Thymus (tissue), 11 donors: ENCODE measurements around the gene ASMT. TPM values are rescaled to one million over a fixed set of nuclear protein-coding genes. Genes with fewer than 3 reads are reported as not detected.

Experiments
- DNase-seq, 9 donors: peaks; one replicate each; pipeline ENCODE4 v3.0.0-alpha.2; 2013; ENCODE audit warnings: low spot score in 9 of 9, low read depth in 6 of 9, missing footprints in 1 of 9
- H3K27ac ChIP-seq, 2 donors: one replicate each; pipeline ENCODE4 v1.5.1; 2013; ENCODE audit warnings: control low read depth in 1 of 2, low read depth in 1 of 2, low read length in 1 of 2, mild to moderate bottlenecking in 1 of 2, moderate library complexity in 1 of 2
- H3K27me3 ChIP-seq, 2 donors: one replicate each; pipeline ENCODE4 v1.5.1; 2013; ENCODE audit warnings: low read length in 1 of 2; ENCODE audit not compliant: control insufficient read depth in 2 of 2, insufficient read depth in 1 of 2
- H3K36me3 ChIP-seq, 2 donors: one replicate each; pipeline ENCODE4 v1.5.1; 2013; ENCODE audit warnings: low read length in 1 of 2, mild to moderate bottlenecking in 1 of 2, moderate library complexity in 1 of 2; ENCODE audit not compliant: control insufficient read depth in 2 of 2, insufficient read depth in 2 of 2
- H3K4me1 ChIP-seq, 2 donors: one replicate each; pipeline ENCODE4 v1.5.1; 2013; ENCODE audit warnings: low read length in 2 of 2; ENCODE audit not compliant: control insufficient read depth in 2 of 2, insufficient read depth in 2 of 2
- H3K4me3 ChIP-seq, 2 donors: one replicate each; pipeline ENCODE4 v1.5.1; 2013; ENCODE audit warnings: low read length in 2 of 2, control low read depth in 1 of 2, mild to moderate bottlenecking in 1 of 2
- H3K9me3 ChIP-seq, 2 donors: one replicate each; pipeline ENCODE4 v1.5.1; 2013; ENCODE audit warnings: low read length in 1 of 2, mild to moderate bottlenecking in 1 of 2; ENCODE audit not compliant: control insufficient read depth in 2 of 2, insufficient read depth in 1 of 2
- WGBS: extraction: QIAGEN DNeasy Blood & Tissue Kit; methylation state at CpG from one replicate; pipeline ENCODE4 v1.1.7; 2013; 5-methylcytosine and 5-hydroxymethylcytosine counted together
- polyA plus RNA-seq: library from polyadenylated mRNA; stranded (reverse); fragments of 200-250 nt; gene quantifications from one replicate; pipeline ENCODE4 v1.2.3, GENCODE V29; 2013
- total RNA-seq: library from RNA; stranded (reverse); fragments of 120-200 nt; gene quantifications from one replicate; pipeline ENCODE4 v1.2.4, GENCODE V29; 2013
- donor health status: healthy.

Gene ASMT
- total and polyA plus RNA-seq, 2 donors: 0.05 to 0.46 TPM

DNA sequence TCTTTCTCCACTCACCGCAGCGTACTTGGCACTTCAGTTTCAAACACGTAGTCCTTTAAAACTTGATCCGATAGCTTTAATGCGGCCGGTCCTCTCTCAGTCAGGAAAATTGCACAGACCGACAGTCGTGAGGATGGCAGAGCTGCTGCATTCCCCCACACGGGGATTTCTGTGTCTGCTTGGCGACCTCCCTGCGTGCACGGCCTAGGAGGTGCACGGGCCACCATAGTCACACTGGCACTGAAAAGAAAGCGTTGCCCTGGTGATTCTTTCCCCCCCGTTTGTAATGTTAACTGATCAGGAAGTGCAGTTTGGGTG, 13.1 kb upstream of the ASMT start:
- peaks cover 63 to 72% of the 10 kb centered on the region in 2 donors for H3K36me3 ChIP-seq
- H3K4me3 ChIP-seq: no peak overlapping the region
- H3K27me3 ChIP-seq: no peaks in the 10 kb centered on the region
- H3K9me3 ChIP-seq: peaks cover 0 to 3% of the 10 kb centered on the region in 2 donors
- 96% methylated on average over 15 of the region's 15 CpGs for WGBS
- DNase-seq: no peak
- no peak overlapping the region for H3K27ac ChIP-seq
- H3K4me1 ChIP-seq: no peaks in the 10 kb centered on the region

DNA sequence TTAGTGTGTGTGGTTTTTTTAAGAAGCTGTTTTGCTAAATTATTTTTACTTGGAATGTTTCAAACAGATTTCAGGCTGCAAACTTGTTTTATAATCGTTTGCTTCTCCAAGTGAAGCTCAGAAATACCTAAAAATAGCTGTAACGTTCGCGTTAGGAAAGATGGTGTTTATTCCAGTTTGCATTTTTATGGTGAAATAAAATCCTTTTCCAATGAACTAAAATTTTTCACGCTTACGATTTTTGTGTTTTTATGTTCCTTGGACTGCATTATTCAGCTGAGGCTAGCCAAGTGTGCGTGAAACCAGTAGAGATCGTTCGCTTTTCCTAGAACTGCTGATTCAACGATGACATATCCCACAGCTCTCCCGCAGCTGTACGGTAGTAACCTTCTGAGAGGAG, 12.6 kb upstream of the ASMT start:
- Histone ChIP-seq H3K4me1 (no peaks in the 10 kb centered on the region), H3K4me3 (no peak overlapping the region), H3K9me3 (peaks cover 0 to 3% of the 10 kb centered on the region in 2 donors), H3K27me3 (no peaks in the 10 kb centered on the region), H3K27ac (no peak overlapping the region), H3K36me3 (peaks cover 57 to 66% of the 10 kb centered on the region in 2 donors)
- 97% methylated on average over 12 of the region's 12 CpGs for WGBS
- no peak for DNase-seq

DNA sequence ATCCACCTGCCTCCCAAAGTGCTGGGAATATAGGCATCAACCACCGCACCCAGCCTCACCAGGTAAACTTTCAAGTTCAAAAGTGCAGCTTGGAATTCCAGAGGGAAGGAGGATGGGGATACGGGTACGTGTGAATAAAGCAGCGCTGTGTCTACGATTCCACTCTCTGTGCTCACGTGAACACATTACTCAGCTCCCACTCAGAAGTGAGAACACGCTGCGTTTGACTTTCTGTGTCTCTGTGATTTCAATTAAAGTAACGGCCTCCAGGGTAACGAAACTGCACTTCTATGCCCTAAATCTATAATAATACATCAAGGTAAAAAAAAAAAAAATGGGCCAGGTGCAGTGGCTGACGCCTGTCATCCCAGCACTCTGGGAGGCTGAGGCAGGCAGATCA, 8.4 kb upstream of the ASMT start:
- 98% methylated on average over 11 of the region's 11 CpGs for WGBS

DNA sequence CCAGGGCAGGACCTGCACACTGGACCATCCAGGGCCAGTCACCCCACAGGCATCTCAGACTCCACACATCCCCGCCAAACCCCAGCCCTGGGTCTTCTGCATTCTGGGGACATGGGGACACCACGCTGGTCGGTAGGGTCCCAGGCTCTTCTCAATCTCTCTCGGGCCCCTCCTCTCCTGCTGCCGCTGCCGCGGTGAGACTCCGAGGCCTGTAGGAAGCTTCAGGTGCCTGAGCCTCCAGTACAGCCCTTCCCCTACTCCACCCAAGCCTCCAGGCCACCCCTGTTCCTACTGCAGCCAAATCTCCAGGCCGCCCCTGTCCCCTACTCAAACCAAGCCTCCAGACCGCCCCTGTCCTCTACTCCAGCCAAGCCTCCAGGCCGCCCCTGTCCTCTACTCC, 5.5 kb upstream of the ASMT start:
- H3K4me3 ChIP-seq: no peak overlapping the region
- no peaks in the 10 kb centered on the region for H3K9me3 ChIP-seq
- no peaks in the 10 kb centered on the region for H3K27me3 ChIP-seq
- no peak overlapping the region for H3K27ac ChIP-seq
- 94% methylated on average over 10 of the region's 11 CpGs for WGBS
- H3K4me1 ChIP-seq: no peaks in the 10 kb centered on the region
- no peak for DNase-seq
- H3K36me3 ChIP-seq: peaks cover 0 to 3% of the 10 kb centered on the region in 2 donors

More for the DNA sequence above, 8.4 kb upstream of the ASMT start:
- no peak for DNase-seq
- Histone ChIP-seq H3K4me1 (no peaks in the 10 kb centered on the region), H3K9me3 (peaks cover 0 to 1% of the 10 kb centered on the region in 2 donors), H3K4me3 (no peak overlapping the region), H3K36me3 (peaks cover 18 to 24% of the 10 kb centered on the region in 2 donors), H3K27me3 (no peaks in the 10 kb centered on the region), H3K27ac (no peak overlapping the region)

DNA sequence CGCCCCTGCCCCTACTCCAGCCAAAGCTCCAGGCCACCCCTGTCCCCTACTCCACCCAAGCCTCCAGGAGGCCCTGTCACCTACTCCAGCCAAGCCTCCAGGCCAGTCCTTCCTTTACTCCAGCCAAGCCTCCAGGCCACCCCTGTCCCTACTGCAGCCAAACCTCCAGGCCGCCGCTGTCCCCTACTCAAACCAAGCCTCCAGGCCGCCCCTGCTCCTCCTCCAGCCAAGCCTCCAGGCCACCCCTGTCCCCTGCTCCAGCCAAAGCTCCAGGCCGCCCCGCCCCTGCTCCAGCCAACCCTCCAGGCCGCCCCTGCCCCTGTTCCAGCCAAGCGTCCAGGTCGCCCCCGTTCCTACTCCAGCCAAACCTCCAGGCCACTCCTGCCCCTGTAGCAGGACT, 5.1 kb upstream of the ASMT start:
- Histone ChIP-seq H3K27ac (no peak overlapping the region), H3K27me3 (no peaks in the 10 kb centered on the region), H3K9me3 (no peaks in the 10 kb centered on the region), H3K36me3 (peaks cover 0 to 3% of the 10 kb centered on the region in 2 donors), H3K4me1 (no peaks in the 10 kb centered on the region), H3K4me3 (no peak overlapping the region)
- 99% methylated on average over 10 of the region's 10 CpGs for WGBS
- no peak for DNase-seq

DNA sequence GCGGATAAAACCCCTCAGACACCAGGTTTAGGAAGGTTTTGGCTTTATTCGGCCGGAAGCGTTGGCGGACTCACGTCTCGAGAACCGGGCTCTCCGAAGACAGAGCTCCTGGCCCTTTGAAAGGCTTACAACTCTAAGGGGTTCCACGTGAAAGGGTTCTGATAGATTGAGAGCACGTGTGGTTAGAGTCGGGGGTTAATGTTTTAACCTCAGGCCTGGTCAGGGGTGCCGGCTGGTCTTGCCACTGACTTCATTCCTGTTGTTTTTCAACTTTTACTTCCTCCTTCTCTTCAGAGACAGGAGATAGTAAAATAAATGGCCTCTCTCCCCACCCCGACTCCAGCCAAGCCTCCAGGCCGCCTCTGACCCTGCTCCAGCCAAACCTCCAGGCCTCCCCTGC, 4.7 kb upstream of the ASMT start:
- WGBS: 73% methylated on average over 15 of the region's 15 CpGs
- no peak for DNase-seq

DNA sequence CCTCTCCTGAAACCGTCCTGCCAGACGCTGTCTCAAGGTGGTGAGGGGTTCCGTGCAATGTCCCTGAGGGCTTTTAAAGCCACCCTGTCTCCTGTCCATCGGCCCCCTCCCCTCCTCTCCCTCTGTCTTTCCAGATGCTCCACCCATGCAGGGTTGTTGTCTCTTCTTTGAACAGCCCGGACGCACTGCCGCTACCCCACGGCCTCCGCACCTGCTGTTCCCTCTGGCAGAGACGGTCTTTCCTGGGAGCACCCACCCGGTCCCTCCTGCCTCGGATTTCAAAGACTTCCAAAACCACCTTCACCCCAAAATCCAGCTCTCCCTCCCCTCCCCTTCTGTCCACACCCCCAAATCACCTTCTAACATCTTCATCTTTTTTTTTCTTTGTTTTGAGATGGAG, 4.1 kb upstream of the ASMT start:
- Histone ChIP-seq H3K4me1 (no peaks in the 10 kb centered on the region), H3K36me3 (peaks cover 0 to 3% of the 10 kb centered on the region in 2 donors), H3K9me3 (no peaks in the 10 kb centered on the region), H3K27me3 (no peaks in the 10 kb centered on the region), H3K4me3 (no peak overlapping the region), H3K27ac (no peak overlapping the region)
- 90% methylated on average over 12 of the region's 12 CpGs for WGBS
- no peak for DNase-seq

More for the DNA sequence above, 4.7 kb upstream of the ASMT start:
- Histone ChIP-seq H3K27ac (no peak overlapping the region), H3K4me1 (no peaks in the 10 kb centered on the region), H3K36me3 (peaks cover 0 to 3% of the 10 kb centered on the region in 2 donors), H3K27me3 (no peaks in the 10 kb centered on the region), H3K9me3 (no peaks in the 10 kb centered on the region), H3K4me3 (no peak overlapping the region)

DNA sequence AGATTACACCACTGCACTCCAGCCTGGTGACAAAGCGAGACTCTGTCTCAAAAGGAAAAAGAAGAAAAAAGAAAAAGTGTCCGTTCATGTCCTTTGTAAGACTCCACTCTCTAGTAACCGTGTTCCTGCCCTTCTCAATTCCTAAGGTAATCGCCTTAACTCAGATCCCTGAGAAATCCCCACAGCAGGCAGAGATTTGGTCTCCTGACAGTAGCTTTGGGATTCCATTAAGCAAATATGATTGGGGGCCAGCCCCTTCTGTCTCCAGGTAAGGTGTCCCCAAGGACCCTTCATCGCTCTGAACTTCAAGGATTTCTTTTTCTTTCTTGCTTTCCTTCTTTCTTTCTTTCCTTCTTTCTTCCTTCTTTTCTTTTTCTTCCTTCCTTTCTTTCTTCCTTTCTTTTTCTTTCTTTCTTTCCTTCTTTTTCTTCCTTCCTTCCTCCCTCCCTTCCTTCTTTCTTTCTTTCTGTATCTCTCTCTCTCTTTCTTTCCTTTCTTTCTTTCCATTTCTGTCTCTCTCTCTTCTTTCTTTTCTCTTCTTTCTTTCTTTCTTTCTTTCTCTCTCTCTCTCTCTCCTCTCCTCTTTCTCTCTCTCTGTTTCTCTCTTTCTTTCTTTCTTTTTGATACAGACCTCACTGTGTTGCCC, 2.1 kb upstream of the ASMT start:
- no peaks in the 10 kb centered on the region for H3K4me1 ChIP-seq
- H3K4me3 ChIP-seq: no peak overlapping the region
- H3K9me3 ChIP-seq: no peaks in the 10 kb centered on the region
- H3K27ac ChIP-seq: no peak overlapping the region
- WGBS: 94% methylated on average over 5 of the region's 5 CpGs
- H3K36me3 ChIP-seq: no peaks in the 10 kb centered on the region
- DNase-seq: no peak
- no peaks in the 10 kb centered on the region for H3K27me3 ChIP-seq

DNA sequence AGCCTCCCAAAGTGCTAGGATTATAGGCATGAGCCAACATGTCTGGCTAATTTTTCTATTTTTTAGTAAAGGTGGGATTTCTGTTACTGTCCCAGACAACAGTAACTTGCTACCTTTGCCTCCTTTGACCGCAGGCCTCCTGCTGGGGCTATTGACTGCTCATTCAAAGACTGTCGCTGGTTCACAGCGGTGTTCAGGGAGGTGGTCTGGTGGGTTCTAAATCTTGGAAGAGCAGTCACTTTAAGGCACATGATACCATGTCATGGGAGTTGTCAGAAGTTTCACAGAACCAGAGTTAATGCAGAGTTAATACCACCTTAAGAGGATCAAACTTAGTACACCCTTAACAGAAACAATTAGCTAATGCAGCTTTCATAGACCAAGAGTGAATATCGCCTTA, 3.8 kb downstream of the ASMT start:
- Histone ChIP-seq H3K27ac (no peak overlapping the region), H3K36me3 (no peaks in the 10 kb centered on the region), H3K4me3 (no peak overlapping the region), H3K4me1 (no peaks in the 10 kb centered on the region), H3K9me3 (no peaks in the 10 kb centered on the region), H3K27me3 (no peaks in the 10 kb centered on the region)
- no peak for DNase-seq
- 90% methylated on average over 4 of the region's 4 CpGs for WGBS
